AG04449 (cell line): ENCODE measurements around the gene ZEB2.

ENCODE experiments used
- CTCF ChIA-PET: fragments of 350-600 bp; formaldehyde crosslinking; extraction: SDS; loops from one replicate; lab custom pipeline; 2021; ENCODE audit warnings: antibody characterized with exemption; lab: Yijun Ruan, JAX
- POLR2A ChIA-PET: fragments of 400-600, 350-600 bp; formaldehyde crosslinking; extraction: SDS; loops from one replicate; lab custom pipeline; 2020; ENCODE audit warnings: antibody characterized with exemption, inconsistent platforms; lab: Yijun Ruan, JAX
- DNase-seq: peaks from one replicate; pipeline ENCODE4 v3.0.0-alpha.2; 2010; ENCODE audit warnings: low read depth, low spot score
- H3K4me3 ChIP-seq: 2 replicates; pipeline ENCODE4 v1.5.1; 2011; ENCODE audit warnings: low read depth, mild to moderate bottlenecking, control low read depth, low read length
- CTCF ChIP-seq: IDR thresholded peaks from one replicate; pipeline ENCODE4 v1.5.1; 2011; ENCODE audit warnings: mild to moderate bottlenecking, moderate library complexity, low read length, control low read depth, inconsistent platforms; ENCODE audit not compliant: insufficient read depth; ENCODE audit errors: missing control alignments

The ZEB2 gene

DNA sequence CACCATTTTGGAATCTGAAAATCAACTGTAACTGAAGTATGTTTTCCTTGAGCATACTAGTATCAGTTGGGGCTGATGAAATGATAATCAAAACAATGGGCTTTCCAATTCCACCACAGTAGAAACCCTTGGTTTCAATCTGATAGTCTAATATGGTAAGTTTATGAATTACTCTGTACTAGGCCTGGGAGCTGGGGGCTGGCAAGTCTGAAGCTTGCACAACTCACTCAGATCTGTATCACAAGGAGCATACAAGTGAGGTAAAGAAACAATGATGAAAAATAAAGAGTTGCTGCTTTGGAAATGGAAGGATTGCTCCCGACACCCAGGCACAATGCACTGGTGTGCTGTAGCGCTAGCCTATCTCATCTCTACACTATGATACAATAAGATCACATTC, 19.4 kb downstream of the ZEB2 start:
- H3K4me3 ChIP-seq: no peak overlapping the region
- ChIA-PET CTCF (no interaction called here), POLR2A (no interaction called here)
- DNase-seq: no peak
- no peak for TF ChIP-seq CTCF

- POLR2A ChIA-PET: no interaction called here
- H3K4me3 ChIP-seq: no peak overlapping the region
- no peak for DNase-seq
- TF ChIP-seq CTCF: no peak
- CTCF ChIA-PET: interaction anchor here (1.6 kb wide), 1 partner anchor 24 kb away, joined by 3 read pairs; no protein-coding TSS in a partner anchor
Observed at GRCh38 chr2:144498277-144498676, 21.6 kb downstream of the ZEB2 start.

- no peak for TF ChIP-seq CTCF
- DNase-seq: no peak
- ChIA-PET CTCF (interaction anchor here (1.6 kb wide), 2 partner anchors 25 to 1256 kb away, joined by 3 read pairs; no protein-coding TSS in a partner anchor), POLR2A (no interaction called here)
- H3K4me3 ChIP-seq: no peak overlapping the region
Observed at GRCh38 chr2:144496977-144497598, 22.8 kb downstream of the ZEB2 start.

GRCh38 chr2:144496092-144496976, 23.6 kb downstream of the ZEB2 start:
- TF ChIP-seq CTCF: no peak
- CTCF ChIA-PET: interaction anchor here (1.6 kb wide), 2 partner anchors 26 to 1257 kb away, joined by 3 read pairs; no protein-coding TSS in a partner anchor
- DNase-seq: no peak
- POLR2A ChIA-PET: no interaction called here
- H3K4me3 ChIP-seq: no peak overlapping the region

- DNase-seq: no peak
- POLR2A ChIA-PET: no interaction called here
- H3K4me3 ChIP-seq: no peak overlapping the region
- CTCF ChIA-PET: no interaction called here
- no peak for TF ChIP-seq CTCF
Observed at GRCh38 chr2:144495227-144496091, 24.5 kb downstream of the ZEB2 start.
